SHP77 treated with DMSO at 0.1 percent for 48 hours (cell line): ENCODE results near the gene TRANK1.
A peak's percentile ranks its signal among the peaks of the same experiment; 100 is the strongest.

ENCODE experiments used
- DNase-seq: peaks from one replicate; lab custom pipeline; 2025; lab: John Stamatoyannopoulos, UW

Gene TRANK1

GRCh38 chr3:36846406-36846805 lies 98.4 kb downstream of the TRANK1 start:
- DNase-seq, result no peak

DNA sequence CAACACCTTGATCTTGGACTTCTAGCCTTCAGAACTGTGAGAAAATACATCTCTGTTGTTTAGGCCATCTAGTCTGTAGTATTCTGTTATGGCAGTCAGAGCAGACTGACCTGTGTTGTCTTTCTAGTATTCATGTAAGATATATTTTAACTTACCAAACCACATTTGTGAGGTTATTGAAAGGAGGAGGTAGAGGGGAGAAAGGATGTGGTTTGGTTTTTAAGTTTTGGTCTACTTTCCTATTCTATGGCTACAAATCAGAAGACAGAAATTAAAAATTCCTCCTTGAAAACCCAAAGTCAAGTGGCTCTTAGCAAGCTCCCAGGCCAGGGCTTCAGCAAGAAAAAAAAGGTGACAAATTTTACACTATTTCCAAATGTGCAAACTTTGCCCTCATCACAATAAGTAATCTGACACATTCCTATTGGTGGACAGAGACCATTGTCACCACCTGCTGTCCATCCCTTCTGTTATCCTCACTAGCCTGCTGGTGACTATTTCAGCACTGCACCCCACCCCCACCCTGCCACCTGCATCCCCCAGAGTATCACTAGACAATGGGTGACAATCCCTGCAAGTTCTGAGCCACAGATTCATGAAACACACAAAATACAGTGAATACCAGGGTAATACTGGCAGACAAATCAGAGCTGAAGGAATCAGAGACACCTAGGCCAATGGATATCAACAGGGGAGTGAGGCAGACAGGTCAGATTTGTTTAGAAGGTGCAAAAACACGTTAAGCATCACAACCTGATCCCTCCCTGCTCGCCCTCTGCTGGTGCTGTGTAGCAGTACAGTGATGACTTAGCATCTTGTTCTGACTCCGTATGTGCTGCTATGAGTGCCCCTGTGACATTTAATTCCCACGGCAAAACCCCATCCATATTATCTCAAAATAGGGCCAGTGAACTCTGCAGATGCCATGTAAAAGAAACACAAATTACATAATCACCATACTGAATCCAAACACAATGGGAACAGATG lies 101.5 kb downstream of the TRANK1 start:
- DNase-seq, result peak; percentile 31

- no peak for DNase-seq
Measured at GRCh38 chr3:36842275-36842674, 102.6 kb downstream of the TRANK1 start.

DNA sequence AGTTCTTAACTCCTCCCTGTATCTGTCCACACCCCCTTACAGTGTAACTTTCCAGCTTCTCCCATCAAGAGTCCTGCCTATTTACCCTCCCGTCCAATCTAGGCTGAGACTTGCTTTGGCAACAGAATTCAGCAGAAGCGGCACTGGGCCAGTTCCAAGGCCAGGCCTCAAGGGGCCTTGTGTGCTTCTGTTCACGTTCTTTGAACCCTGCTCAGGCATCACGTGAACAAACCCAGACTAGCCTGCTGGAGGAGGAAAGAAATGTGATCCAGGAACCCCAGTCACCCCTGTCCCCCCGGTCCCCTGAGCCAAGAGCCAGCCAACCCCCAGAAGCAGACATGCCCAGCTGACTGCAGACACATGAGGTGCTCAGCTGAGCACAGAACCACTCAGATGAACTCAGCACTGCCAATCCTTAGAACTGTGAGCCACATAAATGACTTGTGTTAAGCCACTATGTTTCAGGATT lies 104.4 kb downstream of the TRANK1 start:
- DNase-seq, result no peak

GRCh38 chr3:36837089-36837488 lies 107.8 kb downstream of the TRANK1 start:
- no peak for DNase-seq

GRCh38 chr3:36833160-36833814 lies 111.6 kb downstream of the TRANK1 start:
- DNase-seq, result no peak

GRCh38 chr3:36832406-36832805 lies 112.4 kb downstream of the TRANK1 start:
- DNase-seq, result no peak

GRCh38 chr3:36827133-36827532 lies 117.7 kb downstream of the TRANK1 start:
- no peak for DNase-seq

- DNase-seq, result no peak
Measured at GRCh38 chr3:36826240-36826639, 118.6 kb downstream of the TRANK1 start.

GRCh38 chr3:36824443-36824842 lies 120.4 kb downstream of the TRANK1 start:
- no peak for DNase-seq

DNA sequence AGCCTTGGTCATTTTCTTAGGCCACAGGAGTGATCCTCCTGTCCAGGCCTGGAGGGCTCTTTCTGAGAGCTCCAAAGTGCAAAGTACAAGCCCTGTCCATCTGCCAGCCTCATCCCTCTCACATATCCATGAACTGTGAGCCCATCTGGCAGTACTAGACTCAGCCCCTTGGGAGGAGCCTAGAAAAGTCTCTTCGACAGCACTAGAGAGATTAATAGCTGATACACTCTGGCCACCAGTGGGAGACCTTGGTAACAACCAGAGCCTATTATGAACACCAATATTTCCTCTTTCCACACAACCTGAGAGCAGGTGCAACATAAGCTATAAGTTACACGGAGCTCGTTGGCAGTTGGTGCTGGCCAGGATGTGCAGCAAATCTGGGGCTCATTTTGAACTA lies 121.0 kb downstream of the TRANK1 start:
- no peak for DNase-seq

DNA sequence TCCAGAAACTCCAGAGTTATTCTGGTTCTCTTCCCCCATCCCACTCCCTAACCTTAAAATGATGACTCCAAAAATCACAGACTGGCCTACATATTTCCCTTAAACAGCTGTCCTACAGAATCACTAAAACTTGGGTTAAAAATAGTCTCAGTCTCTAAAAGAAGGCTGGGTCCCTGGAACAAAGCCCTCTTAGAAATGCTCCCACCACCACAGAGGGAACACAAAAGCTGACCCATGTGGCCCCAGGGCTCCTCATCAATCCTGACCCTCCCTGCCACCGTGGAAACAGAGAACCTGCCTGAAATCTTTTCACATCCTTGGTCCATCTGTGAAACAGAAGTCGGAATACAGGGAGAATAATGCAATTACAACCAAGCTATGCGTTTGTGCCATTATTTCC lies 124.8 kb downstream of the TRANK1 start:
- DNase-seq, result no peak

DNA sequence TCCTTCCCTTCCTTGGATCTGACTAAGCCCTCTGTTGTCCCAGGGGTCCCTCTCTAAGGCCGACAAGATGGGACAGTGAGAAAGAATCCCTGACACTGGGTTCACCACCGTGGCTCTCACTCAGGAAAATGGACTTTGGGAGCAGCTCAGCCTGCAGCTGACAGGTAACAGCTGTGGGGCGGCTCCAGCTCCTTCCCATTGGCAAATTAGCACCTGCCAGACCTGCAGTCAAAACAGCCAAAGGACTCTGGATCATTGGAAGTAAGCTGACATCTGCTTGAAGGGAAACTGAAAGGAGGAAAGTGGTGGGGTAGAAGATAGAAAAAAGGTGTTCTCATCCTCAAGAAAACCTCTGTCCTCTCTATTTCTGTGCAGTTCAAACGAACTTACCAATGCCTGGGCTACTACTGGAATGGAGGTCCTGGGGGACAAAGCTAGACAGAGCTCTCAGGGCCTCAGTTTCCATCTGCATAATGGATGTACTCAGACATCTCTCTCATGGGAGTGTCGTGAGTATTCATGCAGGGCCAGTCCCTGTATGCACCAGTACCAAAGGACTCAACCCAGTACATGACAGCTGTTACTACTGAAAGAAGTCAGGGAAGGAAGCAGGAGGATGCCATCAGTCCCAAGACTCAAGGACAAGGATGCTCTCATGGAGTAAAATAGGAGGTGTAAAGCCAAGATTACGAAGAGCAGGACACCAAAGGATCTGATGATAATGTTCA lies 126.9 kb downstream of the TRANK1 start:
- DNase-seq, result no peak

DNA sequence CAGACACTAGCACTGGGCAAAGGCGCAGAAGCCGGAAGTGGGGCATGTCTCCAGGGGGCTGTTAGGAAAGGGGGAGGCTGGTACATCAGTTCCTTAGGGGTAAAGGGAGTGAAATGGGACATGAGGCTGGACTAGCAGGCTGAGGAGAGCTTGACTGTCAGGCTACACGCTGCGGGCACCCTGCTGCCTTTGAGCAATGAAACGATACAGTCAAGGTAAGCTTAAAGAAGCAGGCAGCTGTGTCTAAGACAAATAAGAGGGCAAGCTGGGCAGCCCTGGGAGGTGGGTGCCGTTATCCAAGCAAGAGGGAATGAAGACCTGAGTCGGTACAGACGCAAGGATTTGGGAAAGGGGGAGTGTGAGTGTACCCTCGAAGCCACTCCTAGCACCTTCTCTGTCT lies 129.5 kb downstream of the TRANK1 start:
- no peak for DNase-seq

DNA sequence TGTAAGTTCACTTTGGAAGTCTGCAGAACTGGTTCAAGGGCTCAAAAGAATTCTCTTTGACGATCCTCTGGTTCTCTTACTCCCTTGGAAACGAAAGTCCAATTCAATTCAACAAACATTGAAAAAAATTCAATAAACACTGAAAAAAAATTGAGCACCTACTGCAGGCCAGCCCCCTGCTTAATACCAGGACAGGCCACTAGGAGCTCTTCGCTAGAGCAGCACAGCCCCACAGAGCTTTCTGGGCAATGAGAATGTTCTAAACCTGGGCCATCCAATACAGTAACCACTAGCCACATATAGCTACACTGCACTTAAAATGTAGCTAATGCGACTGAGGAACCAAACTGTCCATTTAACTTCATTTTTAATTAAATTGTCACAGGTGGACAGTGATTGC lies 130.1 kb downstream of the TRANK1 start:
- DNase-seq, result no peak

DNA sequence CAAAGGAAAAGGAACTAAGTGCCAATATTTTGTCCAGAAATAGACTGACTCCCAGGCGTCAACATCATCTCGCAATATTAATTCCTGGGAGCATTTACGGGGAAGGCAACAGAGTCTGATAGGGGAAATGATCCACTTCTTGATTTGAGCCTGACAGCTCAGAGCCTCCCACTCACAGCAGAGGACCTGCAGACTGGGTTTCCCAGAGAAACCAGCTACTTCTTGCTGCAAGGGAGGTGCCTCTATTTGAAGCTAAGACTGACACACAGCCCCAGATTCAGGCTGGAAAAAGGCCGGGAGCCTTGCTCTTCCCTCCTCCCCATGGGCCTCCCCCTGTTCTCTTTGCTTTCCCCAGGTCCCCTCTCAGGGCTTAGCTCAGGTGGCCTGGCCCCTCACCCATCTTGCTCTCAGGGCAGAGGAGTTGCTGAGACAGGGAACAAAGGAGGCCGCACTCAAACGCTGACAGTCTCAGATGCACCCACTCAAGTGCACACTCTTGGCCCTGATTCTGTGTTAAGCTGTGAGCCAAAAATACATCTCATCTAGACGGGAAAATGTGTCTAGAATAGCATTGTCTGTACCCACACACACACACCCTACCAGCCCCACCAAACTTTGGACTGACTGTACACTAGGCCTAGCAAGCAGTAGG lies 130.7 kb downstream of the TRANK1 start:
- no peak for DNase-seq

DNA sequence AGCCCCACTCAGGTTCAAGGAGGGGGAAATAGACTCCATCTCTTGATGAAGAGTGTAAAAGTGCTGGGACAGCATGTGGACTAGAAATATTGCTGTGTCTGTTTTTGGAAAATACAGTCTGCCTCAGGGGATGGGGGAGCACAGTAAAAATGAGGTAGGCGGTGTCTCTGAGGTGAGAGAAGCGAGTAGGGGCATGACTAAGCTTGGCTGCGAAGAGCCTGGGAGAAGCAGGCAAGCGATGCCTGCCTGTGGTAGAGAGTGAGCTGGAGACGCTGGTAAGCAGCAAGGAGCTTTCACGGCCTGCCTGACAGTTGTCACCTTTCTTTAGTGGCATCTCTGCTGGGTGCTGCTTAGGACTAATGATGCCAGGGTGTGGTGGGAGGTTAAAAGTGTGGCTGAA lies 131.5 kb downstream of the TRANK1 start:
- DNase-seq, result no peak

DNA sequence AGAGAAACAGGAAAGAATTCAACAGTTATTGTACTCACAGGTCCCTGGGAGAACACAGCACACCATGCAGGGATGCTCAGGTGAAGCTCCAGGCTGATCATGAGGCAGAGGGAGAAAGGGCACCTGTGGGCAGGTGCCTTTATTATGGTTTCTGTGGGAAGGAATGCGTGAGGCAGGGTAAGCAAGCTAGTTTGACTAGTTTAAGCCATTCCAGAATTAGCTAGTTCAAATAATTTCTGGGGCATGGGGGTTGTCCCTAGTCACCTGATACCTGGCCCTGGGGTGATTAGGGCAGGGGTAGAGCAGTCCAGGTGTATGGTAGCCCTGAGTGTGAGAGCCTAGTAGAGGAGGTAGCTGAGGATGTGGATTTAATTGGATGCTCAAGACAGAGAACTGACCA lies 132.6 kb downstream of the TRANK1 start:
- no peak for DNase-seq

GRCh38 chr3:36811768-36812167 lies 133.1 kb downstream of the TRANK1 start:
- DNase-seq, result no peak

- no peak for DNase-seq
Measured at GRCh38 chr3:36804295-36805055, 140.4 kb downstream of the TRANK1 start.

DNA sequence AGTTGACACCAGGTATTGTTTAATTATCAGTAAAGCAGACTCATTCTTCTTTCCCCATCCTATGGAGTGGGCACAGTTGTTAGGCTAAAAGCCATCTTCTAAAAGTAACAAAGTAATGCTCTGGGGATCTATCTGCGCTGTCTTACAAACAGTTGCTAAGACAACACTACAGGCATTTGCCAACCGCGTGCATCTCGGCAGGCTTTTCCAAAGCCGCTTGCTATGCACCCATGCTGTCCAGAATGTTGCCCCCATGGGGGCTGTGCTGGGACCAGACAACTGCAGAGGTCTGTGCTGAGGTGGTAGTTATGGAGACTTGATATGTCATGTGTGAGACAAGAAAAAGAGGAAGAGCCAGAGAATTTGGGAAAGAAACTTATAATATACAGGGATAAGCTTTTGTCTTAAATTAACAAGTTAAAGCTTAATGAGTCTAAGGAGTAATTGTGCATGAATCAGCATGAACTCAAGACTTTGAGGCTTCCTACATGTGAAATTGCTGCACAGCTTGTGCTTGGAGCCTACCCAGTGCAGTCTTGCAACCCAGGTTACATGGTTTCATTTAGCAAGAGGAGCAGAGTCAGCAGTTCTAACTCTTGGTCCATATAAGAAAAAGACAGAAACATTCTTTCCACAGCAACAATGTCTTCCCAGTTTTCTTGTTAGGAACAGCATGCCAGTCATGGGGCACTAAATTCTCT lies 141.6 kb downstream of the TRANK1 start:
- no peak for DNase-seq
